Psoas muscle (tissue), 8 donors: ENCODE data around the gene RHOT2. TPM values are rescaled to one million over a fixed set of nuclear protein-coding genes. Genes with fewer than 3 reads are reported as not detected.
A peak's percentile ranks its signal among the peaks of the same experiment; 100 is the strongest.

ENCODE experiments used
- ATAC-seq, 4 donors: fragments of 200-7000 bp; cut with Tn5 transposase; one replicate each; pipeline ENCODE4 v1.9.1; 2020; ENCODE audit warnings: moderate library complexity in 3 of 4, mild to moderate bottlenecking in 2 of 4
- DNase-seq, 2 donors: peaks; one replicate each; pipeline ENCODE4 v3.0.0-alpha.2; 2020
- H3K27ac ChIP-seq: fragments of 200-600 bp; one replicate; pipeline ENCODE4 v1.8.0; 2022
- H3K27me3 ChIP-seq, 3 donors: fragments of 200-600 bp in 1 of 3; one replicate each; pipeline versions ENCODE4 v1.6.1 to v1.8.0; 2013 to 2022; ENCODE audit warnings: low read length in 2 of 3, mild to moderate bottlenecking in 2 of 3, moderate library complexity in 1 of 3; ENCODE audit not compliant: insufficient read depth in 3 of 3
- H3K36me3 ChIP-seq, 2 donors: fragments of 200-600 bp in 1 of 2; one replicate each; pipeline versions ENCODE4 v1.6.1 to v1.8.0; 2013 to 2022; ENCODE audit warnings: low read depth in 1 of 2, mild to moderate bottlenecking in 1 of 2, moderate library complexity in 1 of 2; ENCODE audit not compliant: insufficient read depth in 1 of 2
- H3K4me1 ChIP-seq: fragments of 200-600 bp; one replicate; pipeline ENCODE4 v1.8.0; 2022
- H3K4me3 ChIP-seq: fragments of 200-600 bp; one replicate; pipeline ENCODE4 v1.8.0; 2022; ENCODE audit warnings: mild to moderate bottlenecking
- H3K9me3 ChIP-seq: fragments of 200-600 bp; one replicate; pipeline ENCODE4 v1.8.0; 2022
- WGBS, 3 donors: extraction: QIAGEN DNeasy Blood & Tissue Kit; methylation state at CpG; one replicate each; pipeline versions ENCODE4 v1.1.6 to v1.1.7; 2013; 5-methylcytosine and 5-hydroxymethylcytosine counted together
- intact Hi-C, 2 donors: fragments of 100-400 bp; cut with DNase I; formaldehyde crosslinking; loops; one replicate each; pipeline versions ENCODE4 v1.11.0 to v1.14.2; 2022
- polyA plus RNA-seq, 3 donors: library from polyadenylated mRNA; stranded (reverse); fragments of 200-250 nt; gene quantifications; one replicate each; pipeline ENCODE4 v1.2.3, GENCODE V29; 2013
- total RNA-seq, 4 donors: library from RNA; stranded (reverse); fragmentation: NEBNext Ultra II Directional in 2 of 4; extraction: Animal tissue kit (Norgen Biotek cat#: 25700) in 2 of 4; gene quantifications; one replicate each; pipeline versions ENCODE4 v1.2.1 to v1.2.4, GENCODE V29; 2021 to 2023
- TF ChIP-seq, protein P1 (sequence below): fragments of 200-600 bp; IDR thresholded peaks from one replicate; pipeline ENCODE4 v1.8.0; 2022; ENCODE audit warnings: antibody characterized with exemption
- donor health status: healthy with polysubstance abuse.
- donor health status: DM: no; HTN: no; CAD: no; lungs with moderate emphysema.
- donor health status: Bipolar disorder and iron deficiency.
- donor health status: healthy.
- donor health status: DM: yes; HTN: yes; CAD: no.
- donor health status: DM: no; HTN: no; CAD: no.
- donor health status: DM: no; HTN: no; CAD: no.
- donor health status: DM: yes; HTN: yes; CAD: no.

RHOT2 gene
- total and polyA plus RNA-seq, 7 donors: 38.8 to 75.8 (median 52.3) TPM

DNA sequence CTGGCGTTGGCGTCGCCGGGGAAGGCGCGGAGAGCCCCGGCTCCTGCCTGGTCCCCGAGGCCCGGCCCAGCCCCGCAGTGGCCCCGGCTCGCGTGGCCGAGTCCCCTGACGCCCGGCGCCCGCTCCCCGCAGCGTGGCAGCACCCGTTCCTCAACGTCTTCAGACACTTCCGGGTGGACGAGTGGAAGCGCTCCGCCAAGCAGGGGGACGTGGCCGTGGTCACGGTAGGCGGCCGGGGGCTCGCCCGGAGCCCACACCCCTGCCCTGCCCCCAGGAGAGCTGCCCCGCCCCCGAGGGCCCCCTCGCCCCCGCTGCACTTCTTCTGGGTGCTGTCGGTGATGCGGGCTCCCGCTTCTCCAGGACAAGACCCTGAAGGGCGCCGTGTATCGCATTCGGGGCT is 18.3 kb upstream of the RHOT2 start:
- intact Hi-C loops: no loop called here
- Histone ChIP-seq H3K36me3 (no peaks in the 10 kb centered on the region), H3K4me3 (peak overlapping the region; percentile 88), H3K27me3 (no peaks in the 10 kb centered on the region), H3K9me3 (no peaks in the 10 kb centered on the region), H3K4me1 (peaks cover 47% of the 10 kb centered on the region), H3K27ac (peak overlapping the region; percentile 93)
- 2 to 4% (median 3%) methylated on average over 28 to 44 of the region's 44 CpGs for WGBS, 3 donors
- DNase-seq: no peak
- no peak for ATAC-seq
- TF ChIP-seq, protein P1, sequence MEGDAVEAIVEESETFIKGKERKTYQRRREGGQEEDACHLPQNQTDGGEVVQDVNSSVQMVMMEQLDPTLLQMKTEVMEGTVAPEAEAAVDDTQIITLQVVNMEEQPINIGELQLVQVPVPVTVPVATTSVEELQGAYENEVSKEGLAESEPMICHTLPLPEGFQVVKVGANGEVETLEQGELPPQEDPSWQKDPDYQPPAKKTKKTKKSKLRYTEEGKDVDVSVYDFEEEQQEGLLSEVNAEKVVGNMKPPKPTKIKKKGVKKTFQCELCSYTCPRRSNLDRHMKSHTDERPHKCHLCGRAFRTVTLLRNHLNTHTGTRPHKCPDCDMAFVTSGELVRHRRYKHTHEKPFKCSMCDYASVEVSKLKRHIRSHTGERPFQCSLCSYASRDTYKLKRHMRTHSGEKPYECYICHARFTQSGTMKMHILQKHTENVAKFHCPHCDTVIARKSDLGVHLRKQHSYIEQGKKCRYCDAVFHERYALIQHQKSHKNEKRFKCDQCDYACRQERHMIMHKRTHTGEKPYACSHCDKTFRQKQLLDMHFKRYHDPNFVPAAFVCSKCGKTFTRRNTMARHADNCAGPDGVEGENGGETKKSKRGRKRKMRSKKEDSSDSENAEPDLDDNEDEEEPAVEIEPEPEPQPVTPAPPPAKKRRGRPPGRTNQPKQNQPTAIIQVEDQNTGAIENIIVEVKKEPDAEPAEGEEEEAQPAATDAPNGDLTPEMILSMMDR: no peak

DNA sequence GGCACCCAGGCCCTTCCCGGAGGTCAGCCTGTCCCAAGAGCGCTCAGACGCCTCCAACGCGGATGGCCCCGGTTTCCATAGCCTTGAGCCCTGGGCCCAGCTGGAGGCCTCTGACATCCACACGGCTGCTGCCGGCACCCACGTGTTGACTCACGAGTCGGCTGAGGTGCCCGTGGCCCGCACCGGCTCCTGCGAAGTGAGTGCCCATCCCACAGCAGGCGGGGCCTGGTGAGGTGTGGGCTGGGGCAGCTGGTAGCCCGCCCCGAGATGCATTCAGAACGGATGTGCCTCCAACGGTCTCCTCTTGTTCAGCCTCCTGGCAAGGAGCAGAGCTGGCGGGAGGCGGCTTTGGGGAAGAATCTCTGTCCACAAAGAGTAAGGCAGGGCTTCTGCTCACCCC is 16.1 kb upstream of the RHOT2 start:
- no peaks in the 10 kb centered on the region for H3K9me3 ChIP-seq
- no peak overlapping the region for H3K4me3 ChIP-seq
- no peaks in the 10 kb centered on the region for H3K27me3 ChIP-seq
- intact Hi-C loops: no loop called here
- peaks cover 24% of the 10 kb centered on the region for H3K4me1 ChIP-seq
- TF ChIP-seq, protein P1: no peak
- H3K36me3 ChIP-seq: peaks cover 0 to 6% of the 10 kb centered on the region in 2 donors
- no peak for ATAC-seq
- no peak for DNase-seq
- H3K27ac ChIP-seq: no peak overlapping the region
- 84 to 90% (median 85%) methylated on average over 22 of the region's 22 CpGs for WGBS, 3 donors

- Histone ChIP-seq H3K36me3 (peaks cover 0 to 6% of the 10 kb centered on the region in 2 donors), H3K27me3 (no peaks in the 10 kb centered on the region), H3K4me3 (no peak overlapping the region), H3K4me1 (peaks cover 16% of the 10 kb centered on the region), H3K9me3 (no peaks in the 10 kb centered on the region), H3K27ac (no peak overlapping the region)
- ATAC-seq (no peak), DNase-seq (no peak)
- WGBS, 3 donors: 83 to 91% (median 84%) methylated on average over 23 to 28 of the region's 28 CpGs
- TF ChIP-seq, protein P1: no peak
- intact Hi-C loops: no loop called here
Measured at GRCh38 chr16:652454-653305, 15.3 kb upstream of the RHOT2 start.

GRCh38 chr16:654034-654433 is 13.9 kb upstream of the RHOT2 start:
- H3K4me1 ChIP-seq: peaks cover 5% of the 10 kb centered on the region
- no peaks in the 10 kb centered on the region for H3K27me3 ChIP-seq
- 79 to 89% (median 86%) methylated on average over 11 to 12 of the region's 12 CpGs for WGBS, 3 donors
- H3K4me3 ChIP-seq: no peak overlapping the region
- ATAC-seq: no peak
- TF ChIP-seq, protein P1: no peak
- H3K9me3 ChIP-seq: no peaks in the 10 kb centered on the region
- peaks cover 0 to 6% of the 10 kb centered on the region in 2 donors for H3K36me3 ChIP-seq
- H3K27ac ChIP-seq: no peak overlapping the region
- intact Hi-C loops: no loop called here
- DNase-seq: no peak
